ENCODE data around the gene ASPN.

GRCh38 chr9:92503156-92503555 is 20.9 kb upstream of the ASPN start:
- TF ChIP-seq, protein P1, sequence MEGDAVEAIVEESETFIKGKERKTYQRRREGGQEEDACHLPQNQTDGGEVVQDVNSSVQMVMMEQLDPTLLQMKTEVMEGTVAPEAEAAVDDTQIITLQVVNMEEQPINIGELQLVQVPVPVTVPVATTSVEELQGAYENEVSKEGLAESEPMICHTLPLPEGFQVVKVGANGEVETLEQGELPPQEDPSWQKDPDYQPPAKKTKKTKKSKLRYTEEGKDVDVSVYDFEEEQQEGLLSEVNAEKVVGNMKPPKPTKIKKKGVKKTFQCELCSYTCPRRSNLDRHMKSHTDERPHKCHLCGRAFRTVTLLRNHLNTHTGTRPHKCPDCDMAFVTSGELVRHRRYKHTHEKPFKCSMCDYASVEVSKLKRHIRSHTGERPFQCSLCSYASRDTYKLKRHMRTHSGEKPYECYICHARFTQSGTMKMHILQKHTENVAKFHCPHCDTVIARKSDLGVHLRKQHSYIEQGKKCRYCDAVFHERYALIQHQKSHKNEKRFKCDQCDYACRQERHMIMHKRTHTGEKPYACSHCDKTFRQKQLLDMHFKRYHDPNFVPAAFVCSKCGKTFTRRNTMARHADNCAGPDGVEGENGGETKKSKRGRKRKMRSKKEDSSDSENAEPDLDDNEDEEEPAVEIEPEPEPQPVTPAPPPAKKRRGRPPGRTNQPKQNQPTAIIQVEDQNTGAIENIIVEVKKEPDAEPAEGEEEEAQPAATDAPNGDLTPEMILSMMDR (IDR thresholded peaks at IDR 0.05 in 4 of 5, conservative IDR thresholded peaks at IDR 0.05 in 1 of 5) = no peak
- TF ChIP-seq POLR2A (IDR thresholded peaks at IDR 0.05) = no peak
